Measurements from ENCODE around the gene IL17RE. TPM values are rescaled to one million over a fixed set of nuclear protein-coding genes. Genes with fewer than 3 reads are reported as not detected.
A peak's percentile ranks its signal among the peaks of the same experiment; 100 is the strongest.

Gene IL17RE
- total and polyA plus RNA-seq, 9 of the 15 experiments (the other 6 are each of a cell fraction or from before 2014, with no cell fraction given): 0.32 to 1.9 (median 0.51) TPM; not detected in 4

DNA sequence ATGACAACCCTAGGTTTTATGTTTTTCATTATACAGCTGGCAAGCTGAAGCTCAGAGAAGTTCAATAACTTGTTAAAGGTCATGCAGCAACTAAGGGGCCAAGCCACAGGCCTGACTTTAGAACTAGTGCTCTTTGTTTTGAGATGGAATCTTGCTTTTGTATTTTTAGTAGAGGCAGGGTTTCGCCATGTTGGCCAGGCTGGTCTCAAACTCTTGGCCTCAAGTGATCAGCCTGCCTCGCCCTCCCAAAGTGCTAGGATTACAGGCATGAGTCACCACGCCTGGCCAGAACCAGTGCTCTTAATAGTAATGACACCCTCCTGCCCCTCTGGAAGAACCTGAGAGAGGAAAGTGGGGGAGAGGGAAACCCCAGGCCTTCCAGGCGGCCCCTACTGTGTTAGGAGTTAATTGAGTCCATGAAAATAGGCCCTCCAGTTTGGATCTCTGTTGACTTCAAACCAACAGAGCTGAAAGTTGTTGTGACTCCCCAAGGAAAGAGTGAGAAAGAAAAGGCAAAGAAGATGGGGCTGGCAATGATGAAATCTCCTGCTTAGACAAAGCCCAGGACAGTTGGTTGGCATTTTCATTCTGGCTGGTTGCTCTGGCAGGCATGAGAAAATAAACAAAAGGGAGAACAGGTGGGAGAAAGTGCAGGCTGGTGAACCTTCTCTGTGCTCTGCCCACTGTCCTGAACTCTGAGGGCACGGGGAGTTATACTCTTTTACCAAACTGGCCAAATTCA, 53.1 kb downstream of the IL17RE start (continued):
- TF ChIP-seq, protein P1, sequence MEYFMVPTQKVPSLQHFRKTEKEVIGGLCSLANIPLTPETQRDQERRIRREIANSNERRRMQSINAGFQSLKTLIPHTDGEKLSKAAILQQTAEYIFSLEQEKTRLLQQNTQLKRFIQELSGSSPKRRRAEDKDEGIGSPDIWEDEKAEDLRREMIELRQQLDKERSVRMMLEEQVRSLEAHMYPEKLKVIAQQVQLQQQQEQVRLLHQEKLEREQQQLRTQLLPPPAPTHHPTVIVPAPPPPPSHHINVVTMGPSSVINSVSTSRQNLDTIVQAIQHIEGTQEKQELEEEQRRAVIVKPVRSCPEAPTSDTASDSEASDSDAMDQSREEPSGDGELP (CRISPR knock-in tag; IDR thresholded peaks at IDR 0.05; ENCODE audit: borderline replicate concordance): 0 out of 2 replicates have a peak, but pooled peaks have one; percentile 12
- TF ChIP-seq JUND (IDR thresholded peaks at IDR 0.05; ENCODE audit: borderline replicate concordance, low read depth, low read length) (peak; percentile 75), JUND (tag; IDR thresholded peaks at IDR 0.05; ENCODE audit: borderline replicate concordance, low read depth, low read length) (peak; percentile 43; the same call in 1 of the 3 replicates), FOSL1 (tag; conservative IDR thresholded peaks at IDR 0.05) (peak; percentile 57; the same call in 1 of the 2 replicates)

DNA sequence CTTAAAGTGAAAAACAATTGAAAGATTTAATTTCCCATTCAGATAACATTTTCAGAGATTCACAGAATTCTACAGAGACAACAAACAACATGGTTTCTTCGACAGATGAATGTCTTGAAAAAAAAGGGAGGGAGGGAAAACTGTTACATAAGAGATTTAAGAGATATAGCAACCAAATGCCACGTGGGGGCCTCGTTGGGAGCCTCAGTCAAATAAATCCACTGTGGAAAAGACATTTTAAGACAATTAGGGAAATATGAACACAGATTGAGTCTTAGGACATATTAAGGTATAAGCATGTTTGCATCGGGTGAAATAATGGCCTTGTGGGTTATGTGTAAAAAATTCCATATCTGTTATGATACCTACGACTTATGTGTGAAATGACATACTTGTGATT, 54.6 kb downstream of the IL17RE start:
- H3K9ac ChIP-seq (ENCODE audit: insufficient read depth in 1 of 2, low read depth in 2 of 2, low read length in 2 of 2): no peak overlapping the region
- TF ChIP-seq NFIC (IDR thresholded peaks at IDR 0.05): no peak
- TF ChIP-seq, protein P2, sequence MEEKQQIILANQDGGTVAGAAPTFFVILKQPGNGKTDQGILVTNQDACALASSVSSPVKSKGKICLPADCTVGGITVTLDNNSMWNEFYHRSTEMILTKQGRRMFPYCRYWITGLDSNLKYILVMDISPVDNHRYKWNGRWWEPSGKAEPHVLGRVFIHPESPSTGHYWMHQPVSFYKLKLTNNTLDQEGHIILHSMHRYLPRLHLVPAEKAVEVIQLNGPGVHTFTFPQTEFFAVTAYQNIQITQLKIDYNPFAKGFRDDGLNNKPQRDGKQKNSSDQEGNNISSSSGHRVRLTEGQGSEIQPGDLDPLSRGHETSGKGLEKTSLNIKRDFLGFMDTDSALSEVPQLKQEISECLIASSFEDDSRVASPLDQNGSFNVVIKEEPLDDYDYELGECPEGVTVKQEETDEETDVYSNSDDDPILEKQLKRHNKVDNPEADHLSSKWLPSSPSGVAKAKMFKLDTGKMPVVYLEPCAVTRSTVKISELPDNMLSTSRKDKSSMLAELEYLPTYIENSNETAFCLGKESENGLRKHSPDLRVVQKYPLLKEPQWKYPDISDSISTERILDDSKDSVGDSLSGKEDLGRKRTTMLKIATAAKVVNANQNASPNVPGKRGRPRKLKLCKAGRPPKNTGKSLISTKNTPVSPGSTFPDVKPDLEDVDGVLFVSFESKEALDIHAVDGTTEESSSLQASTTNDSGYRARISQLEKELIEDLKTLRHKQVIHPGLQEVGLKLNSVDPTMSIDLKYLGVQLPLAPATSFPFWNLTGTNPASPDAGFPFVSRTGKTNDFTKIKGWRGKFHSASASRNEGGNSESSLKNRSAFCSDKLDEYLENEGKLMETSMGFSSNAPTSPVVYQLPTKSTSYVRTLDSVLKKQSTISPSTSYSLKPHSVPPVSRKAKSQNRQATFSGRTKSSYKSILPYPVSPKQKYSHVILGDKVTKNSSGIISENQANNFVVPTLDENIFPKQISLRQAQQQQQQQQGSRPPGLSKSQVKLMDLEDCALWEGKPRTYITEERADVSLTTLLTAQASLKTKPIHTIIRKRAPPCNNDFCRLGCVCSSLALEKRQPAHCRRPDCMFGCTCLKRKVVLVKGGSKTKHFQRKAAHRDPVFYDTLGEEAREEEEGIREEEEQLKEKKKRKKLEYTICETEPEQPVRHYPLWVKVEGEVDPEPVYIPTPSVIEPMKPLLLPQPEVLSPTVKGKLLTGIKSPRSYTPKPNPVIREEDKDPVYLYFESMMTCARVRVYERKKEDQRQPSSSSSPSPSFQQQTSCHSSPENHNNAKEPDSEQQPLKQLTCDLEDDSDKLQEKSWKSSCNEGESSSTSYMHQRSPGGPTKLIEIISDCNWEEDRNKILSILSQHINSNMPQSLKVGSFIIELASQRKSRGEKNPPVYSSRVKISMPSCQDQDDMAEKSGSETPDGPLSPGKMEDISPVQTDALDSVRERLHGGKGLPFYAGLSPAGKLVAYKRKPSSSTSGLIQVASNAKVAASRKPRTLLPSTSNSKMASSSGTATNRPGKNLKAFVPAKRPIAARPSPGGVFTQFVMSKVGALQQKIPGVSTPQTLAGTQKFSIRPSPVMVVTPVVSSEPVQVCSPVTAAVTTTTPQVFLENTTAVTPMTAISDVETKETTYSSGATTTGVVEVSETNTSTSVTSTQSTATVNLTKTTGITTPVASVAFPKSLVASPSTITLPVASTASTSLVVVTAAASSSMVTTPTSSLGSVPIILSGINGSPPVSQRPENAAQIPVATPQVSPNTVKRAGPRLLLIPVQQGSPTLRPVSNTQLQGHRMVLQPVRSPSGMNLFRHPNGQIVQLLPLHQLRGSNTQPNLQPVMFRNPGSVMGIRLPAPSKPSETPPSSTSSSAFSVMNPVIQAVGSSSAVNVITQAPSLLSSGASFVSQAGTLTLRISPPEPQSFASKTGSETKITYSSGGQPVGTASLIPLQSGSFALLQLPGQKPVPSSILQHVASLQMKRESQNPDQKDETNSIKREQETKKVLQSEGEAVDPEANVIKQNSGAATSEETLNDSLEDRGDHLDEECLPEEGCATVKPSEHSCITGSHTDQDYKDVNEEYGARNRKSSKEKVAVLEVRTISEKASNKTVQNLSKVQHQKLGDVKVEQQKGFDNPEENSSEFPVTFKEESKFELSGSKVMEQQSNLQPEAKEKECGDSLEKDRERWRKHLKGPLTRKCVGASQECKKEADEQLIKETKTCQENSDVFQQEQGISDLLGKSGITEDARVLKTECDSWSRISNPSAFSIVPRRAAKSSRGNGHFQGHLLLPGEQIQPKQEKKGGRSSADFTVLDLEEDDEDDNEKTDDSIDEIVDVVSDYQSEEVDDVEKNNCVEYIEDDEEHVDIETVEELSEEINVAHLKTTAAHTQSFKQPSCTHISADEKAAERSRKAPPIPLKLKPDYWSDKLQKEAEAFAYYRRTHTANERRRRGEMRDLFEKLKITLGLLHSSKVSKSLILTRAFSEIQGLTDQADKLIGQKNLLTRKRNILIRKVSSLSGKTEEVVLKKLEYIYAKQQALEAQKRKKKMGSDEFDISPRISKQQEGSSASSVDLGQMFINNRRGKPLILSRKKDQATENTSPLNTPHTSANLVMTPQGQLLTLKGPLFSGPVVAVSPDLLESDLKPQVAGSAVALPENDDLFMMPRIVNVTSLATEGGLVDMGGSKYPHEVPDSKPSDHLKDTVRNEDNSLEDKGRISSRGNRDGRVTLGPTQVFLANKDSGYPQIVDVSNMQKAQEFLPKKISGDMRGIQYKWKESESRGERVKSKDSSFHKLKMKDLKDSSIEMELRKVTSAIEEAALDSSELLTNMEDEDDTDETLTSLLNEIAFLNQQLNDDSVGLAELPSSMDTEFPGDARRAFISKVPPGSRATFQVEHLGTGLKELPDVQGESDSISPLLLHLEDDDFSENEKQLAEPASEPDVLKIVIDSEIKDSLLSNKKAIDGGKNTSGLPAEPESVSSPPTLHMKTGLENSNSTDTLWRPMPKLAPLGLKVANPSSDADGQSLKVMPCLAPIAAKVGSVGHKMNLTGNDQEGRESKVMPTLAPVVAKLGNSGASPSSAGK (IDR thresholded peaks at IDR 0.05): peak; percentile 79

More for the DNA sequence above, 54.6 kb downstream of the IL17RE start:
- ChIA-PET CTCF (ENCODE audit: low intra/inter-chr PET ratio) (no interaction called here), POLR2A (no interaction called here)
- no peaks in the 10 kb centered on the region for H3K79me2 ChIP-seq (ENCODE audit: control insufficient read depth, insufficient read depth, low read length)
- no peak overlapping the region for H3K4me3 ChIP-seq
- ATAC-seq: no peak
- peaks cover 14 to 21% of the 10 kb centered on the region in 2 experiments for H3K4me1 ChIP-seq (replicated peaks in 1 of 2; ENCODE audit: control insufficient read depth in 2 of 2, insufficient read depth in 2 of 2, low read length in 2 of 2)
- WGBS (ENCODE audit: insufficient coverage, low coverage, missing lambda C conversion rate): 34% methylated on average over 5 of the region's 5 CpGs
- no peaks in the 10 kb centered on the region for H3K9me3 ChIP-seq (replicated peaks; ENCODE audit: control insufficient read depth, insufficient read depth, low read depth, low read length)
- peak; percentile 72 for FAIRE-seq
- no peak overlapping the region for H3K4me2 ChIP-seq (ENCODE audit: insufficient read depth, low read length)
- in situ Hi-C loops (cut with MboI) (no loop called here), intact Hi-C loops (cut with micrococcal nuclease) (no loop called here)
- H3K36me3 ChIP-seq (ENCODE audit: control insufficient read depth, insufficient read depth, low read length): peaks cover 4% of the 10 kb centered on the region; the same call in 2 of the 3 replicates
- peak in 1 of 4 experiments; percentile 38 for DNase-seq (ENCODE audit: extremely low read depth in 1 of 4, low spot score in 3 of 4)
- H2AFZ ChIP-seq (ENCODE audit: low read depth, low read length): peak overlapping the region; percentile 34; the same call in 1 of the 2 replicates
- H4K20me1 ChIP-seq (replicated peaks; ENCODE audit: control insufficient read depth, insufficient read depth, low read length): no peaks in the 10 kb centered on the region
- no peak overlapping the region for H3K27ac ChIP-seq (ENCODE audit: extremely low read depth, low read depth, low read length)
- BruUV-seq (replicated peaks): no TSS peak
- H3K27me3 ChIP-seq (ENCODE audit: control insufficient read depth in 2 of 2, insufficient read depth in 2 of 2, low read length in 2 of 2): no peaks in the 10 kb centered on the region
- H3K9me1 ChIP-seq (ENCODE audit: control insufficient read depth, insufficient read depth, low read length): no peaks in the 10 kb centered on the region

Measured in K562 (cell line).